Measurements from ENCODE around the gene C16orf95.

C16orf95 gene

GRCh38 chr16:87352818-87353217 lies 35.6 kb upstream of the C16orf95 start:
- peaks cover 6% of the 10 kb centered on the region for H3K4me1 Mint-ChIP-seq (ENCODE audit: low read depth)
- no peak overlapping the region for H3K4me3 Mint-ChIP-seq
- H3K27ac Mint-ChIP-seq = no peak overlapping the region
- H3K27me3 Mint-ChIP-seq = no peaks in the 10 kb centered on the region
- H3K9me3 Mint-ChIP-seq (ENCODE audit: low read depth) = no peaks in the 10 kb centered on the region
- H3K36me3 Mint-ChIP-seq = no peaks in the 10 kb centered on the region

DNA sequence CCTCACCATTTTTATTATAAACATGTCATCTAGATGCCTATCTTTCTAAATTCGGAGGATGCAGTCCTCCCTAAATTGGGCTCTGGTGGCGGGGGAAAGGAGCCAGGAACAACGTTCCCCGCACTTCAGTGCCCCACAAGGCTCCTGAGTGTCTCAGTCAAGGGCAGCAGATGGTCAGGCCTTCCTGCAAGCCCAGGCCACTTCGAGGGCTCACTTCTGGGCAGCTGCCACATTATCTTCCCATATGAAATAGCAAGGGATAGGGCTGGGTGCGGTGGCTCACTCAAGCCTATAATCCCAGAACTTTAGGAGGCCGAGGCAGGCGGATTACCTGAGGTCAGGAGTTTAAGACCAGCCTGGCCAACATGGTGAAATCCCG lies 34.1 kb upstream of the C16orf95 start:
- H3K27me3 Mint-ChIP-seq = no peaks in the 10 kb centered on the region

DNA sequence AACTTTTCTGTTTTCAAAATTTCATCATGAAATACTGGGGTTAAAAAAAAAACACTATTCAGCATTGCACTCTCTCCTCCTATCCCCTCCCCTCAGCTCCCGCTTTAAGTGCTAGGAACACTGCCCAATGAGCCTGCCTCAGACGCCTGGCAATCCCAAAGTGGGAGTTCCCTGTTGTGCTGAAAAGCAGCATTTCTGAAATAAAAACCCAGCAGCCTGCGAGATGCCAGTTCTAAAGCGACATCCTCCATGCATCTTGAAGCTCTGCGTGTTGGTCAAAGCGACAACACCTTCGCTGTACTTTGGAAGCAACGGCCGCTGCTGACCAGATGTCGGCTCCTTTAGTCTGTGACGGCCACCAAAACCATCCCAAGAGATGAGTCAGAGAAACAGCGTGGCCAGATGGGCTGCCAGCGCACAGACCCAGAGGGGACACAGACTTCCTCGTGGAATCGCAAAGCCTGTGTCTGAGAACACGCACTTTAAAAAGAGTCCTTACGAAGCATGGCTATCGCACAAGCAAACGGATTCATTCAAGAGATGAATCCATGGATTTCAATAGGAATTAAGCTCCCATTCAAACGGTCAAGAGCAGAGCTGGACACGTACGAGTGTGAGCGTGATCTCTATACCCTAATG lies 33.6 kb upstream of the C16orf95 start:
- no peaks in the 10 kb centered on the region for H3K36me3 Mint-ChIP-seq
- H3K4me1 Mint-ChIP-seq (ENCODE audit: low read depth) = peaks cover 7% of the 10 kb centered on the region
- no peaks in the 10 kb centered on the region for H3K9me3 Mint-ChIP-seq (ENCODE audit: low read depth)
- no peak overlapping the region for H3K4me3 Mint-ChIP-seq
- peak overlapping the region; percentile 34 for H3K27ac Mint-ChIP-seq
- no peaks in the 10 kb centered on the region for H3K27me3 Mint-ChIP-seq

More for the DNA sequence above, 34.1 kb upstream of the C16orf95 start:
- Mint-ChIP-seq H3K36me3 (no peaks in the 10 kb centered on the region), H3K9me3 (ENCODE audit: low read depth) (no peaks in the 10 kb centered on the region), H3K27ac (no peak overlapping the region), H3K4me1 (ENCODE audit: low read depth) (peaks cover 6% of the 10 kb centered on the region), H3K4me3 (no peak overlapping the region)

DNA sequence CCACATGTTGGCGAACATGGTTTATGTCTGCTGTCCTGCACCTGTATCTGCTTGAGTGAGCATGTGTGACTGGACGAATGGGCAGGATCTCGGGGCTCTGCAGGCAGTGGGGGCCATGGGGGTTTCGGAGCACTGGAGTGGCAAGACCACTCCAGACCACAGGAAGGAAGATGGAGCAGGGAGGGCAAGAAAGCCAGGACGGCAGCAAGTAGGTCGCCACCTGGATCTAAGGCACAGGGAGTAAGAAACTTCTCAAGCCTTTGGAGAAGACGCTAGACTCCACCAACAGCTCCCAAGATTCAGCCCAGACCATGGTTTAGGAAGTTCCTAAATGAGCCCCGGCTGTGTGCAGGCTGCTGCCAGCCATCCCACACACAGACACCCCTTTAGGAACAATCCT lies 32.8 kb upstream of the C16orf95 start:
- Mint-ChIP-seq H3K4me3 (no peak overlapping the region), H3K4me1 (ENCODE audit: low read depth) (peaks cover 13% of the 10 kb centered on the region), H3K27me3 (no peaks in the 10 kb centered on the region), H3K36me3 (no peaks in the 10 kb centered on the region), H3K27ac (no peak overlapping the region), H3K9me3 (ENCODE audit: low read depth) (no peaks in the 10 kb centered on the region)

- H3K27ac Mint-ChIP-seq = no peak overlapping the region
- no peaks in the 10 kb centered on the region for H3K27me3 Mint-ChIP-seq
- H3K9me3 Mint-ChIP-seq (ENCODE audit: low read depth) = no peaks in the 10 kb centered on the region
- H3K36me3 Mint-ChIP-seq = no peaks in the 10 kb centered on the region
- H3K4me3 Mint-ChIP-seq = no peak overlapping the region
- peaks cover 21% of the 10 kb centered on the region for H3K4me1 Mint-ChIP-seq (ENCODE audit: low read depth)
These were observed 31.5 kb upstream of the C16orf95 start for GRCh38 chr16:87348616-87349157.

DNA sequence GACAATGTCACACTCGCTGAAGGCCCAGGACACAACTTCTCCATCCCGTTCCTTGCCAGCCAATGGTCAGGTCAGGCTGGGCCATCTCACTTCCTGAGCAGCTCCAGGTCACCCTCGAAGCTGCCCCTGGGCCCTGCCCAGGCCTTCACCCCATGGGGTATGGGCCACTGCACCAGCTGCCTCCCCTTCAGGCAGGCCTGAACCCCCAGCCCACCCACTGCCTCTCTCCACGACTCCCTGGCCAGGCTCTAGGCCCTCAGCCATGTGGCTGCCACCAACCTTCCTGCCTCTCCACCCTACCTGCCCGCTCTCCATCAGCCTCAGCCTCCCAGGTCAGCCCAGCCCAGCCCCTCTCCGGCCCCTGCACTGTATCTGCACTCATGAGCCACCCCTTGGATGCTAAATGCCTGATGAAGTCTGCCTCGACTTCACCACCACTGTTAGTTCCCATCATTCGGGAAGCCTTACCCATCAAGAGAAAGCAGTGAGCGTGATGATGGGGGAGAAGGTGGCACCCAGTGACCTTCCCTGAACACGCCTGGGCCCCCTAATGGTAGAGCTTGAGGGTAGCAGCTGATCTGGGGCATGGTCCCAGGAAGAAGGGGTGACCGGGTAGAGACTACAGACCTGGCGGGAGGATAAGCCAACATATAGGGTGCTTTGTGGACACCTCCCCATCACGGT lies 30.9 kb upstream of the C16orf95 start:
- no peak overlapping the region for H3K27ac Mint-ChIP-seq

DNA sequence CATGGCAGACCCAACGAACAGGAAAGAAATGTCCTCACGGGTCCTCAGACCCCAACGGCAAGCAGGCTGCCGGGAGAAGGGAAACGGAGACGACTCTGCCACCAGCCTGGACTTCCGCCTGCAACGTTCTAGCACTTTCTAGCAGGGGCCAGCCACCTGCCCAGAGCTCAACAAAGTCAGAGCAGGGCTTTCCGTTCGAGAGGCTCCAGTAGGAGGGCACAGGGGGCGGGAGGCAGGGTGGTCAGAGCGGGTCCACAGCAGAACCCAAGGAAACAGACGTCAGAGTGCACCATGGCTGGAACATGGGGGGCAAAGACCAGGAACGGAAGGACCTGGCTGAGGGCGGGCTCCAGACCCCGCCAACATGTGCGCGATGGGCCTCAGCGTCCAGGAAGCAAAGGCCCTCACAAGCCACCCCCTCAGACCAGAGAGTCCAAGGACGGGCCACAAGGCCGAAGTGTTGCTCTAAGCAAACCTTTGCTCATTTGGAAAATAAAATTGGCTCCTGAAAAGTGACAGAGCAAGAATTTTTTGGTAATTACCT lies 29.4 kb upstream of the C16orf95 start:
- Mint-ChIP-seq H3K27me3 (no peaks in the 10 kb centered on the region), H3K9me3 (ENCODE audit: low read depth) (no peaks in the 10 kb centered on the region)

More for the DNA sequence above, 30.9 kb upstream of the C16orf95 start:
- H3K36me3 Mint-ChIP-seq = peaks cover under 1% of the 10 kb centered on the region
- peaks cover 25% of the 10 kb centered on the region for H3K4me1 Mint-ChIP-seq (ENCODE audit: low read depth)
- no peaks in the 10 kb centered on the region for H3K9me3 Mint-ChIP-seq (ENCODE audit: low read depth)
- no peak overlapping the region for H3K4me3 Mint-ChIP-seq
- no peaks in the 10 kb centered on the region for H3K27me3 Mint-ChIP-seq

DNA sequence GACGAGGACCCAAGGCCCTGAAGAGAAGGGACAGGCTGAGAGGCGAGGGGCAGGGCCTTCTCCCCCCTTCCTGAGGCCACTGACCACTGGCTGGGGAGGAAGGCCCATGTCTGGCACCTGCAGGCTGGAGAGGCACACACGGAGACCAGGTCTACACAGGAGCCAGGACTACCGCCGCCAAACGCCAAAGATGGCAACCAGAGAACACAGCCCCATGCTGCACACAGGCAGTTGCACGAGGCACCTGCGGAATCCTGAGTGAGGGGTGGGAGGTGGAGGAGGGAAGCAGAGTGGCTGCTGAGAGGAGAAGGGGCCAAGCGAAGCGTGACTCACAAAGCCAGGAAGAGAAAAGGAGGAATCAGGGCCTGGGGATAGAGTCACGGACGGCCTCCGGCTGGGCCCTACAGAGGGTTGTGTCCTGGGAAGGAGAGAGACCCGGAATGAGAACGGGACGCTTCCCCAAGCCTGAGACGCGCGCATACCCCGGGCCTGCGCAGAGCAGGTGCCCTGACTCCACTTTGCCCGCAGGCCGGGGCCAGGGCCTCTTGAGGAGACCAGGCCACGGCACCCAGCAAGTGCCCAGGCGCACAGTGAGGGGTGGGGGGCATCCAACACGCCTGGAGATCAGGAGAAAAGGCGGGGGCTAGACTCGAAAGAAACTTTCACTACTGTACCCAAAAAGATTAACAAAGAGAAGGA lies 28.7 kb upstream of the C16orf95 start:
- Mint-ChIP-seq H3K27ac (peak overlapping the region; percentile 92), H3K36me3 (peaks cover 2% of the 10 kb centered on the region), H3K9me3 (ENCODE audit: low read depth) (no peaks in the 10 kb centered on the region), H3K4me1 (ENCODE audit: low read depth) (peaks cover 30% of the 10 kb centered on the region), H3K27me3 (no peaks in the 10 kb centered on the region), H3K4me3 (peak overlapping the region; percentile 59)

More for the DNA sequence above, 29.4 kb upstream of the C16orf95 start:
- H3K36me3 Mint-ChIP-seq = peaks cover 2% of the 10 kb centered on the region
- no peak overlapping the region for H3K4me3 Mint-ChIP-seq
- H3K27ac Mint-ChIP-seq = peak overlapping the region; percentile 28
- peaks cover 28% of the 10 kb centered on the region for H3K4me1 Mint-ChIP-seq (ENCODE audit: low read depth)

DNA sequence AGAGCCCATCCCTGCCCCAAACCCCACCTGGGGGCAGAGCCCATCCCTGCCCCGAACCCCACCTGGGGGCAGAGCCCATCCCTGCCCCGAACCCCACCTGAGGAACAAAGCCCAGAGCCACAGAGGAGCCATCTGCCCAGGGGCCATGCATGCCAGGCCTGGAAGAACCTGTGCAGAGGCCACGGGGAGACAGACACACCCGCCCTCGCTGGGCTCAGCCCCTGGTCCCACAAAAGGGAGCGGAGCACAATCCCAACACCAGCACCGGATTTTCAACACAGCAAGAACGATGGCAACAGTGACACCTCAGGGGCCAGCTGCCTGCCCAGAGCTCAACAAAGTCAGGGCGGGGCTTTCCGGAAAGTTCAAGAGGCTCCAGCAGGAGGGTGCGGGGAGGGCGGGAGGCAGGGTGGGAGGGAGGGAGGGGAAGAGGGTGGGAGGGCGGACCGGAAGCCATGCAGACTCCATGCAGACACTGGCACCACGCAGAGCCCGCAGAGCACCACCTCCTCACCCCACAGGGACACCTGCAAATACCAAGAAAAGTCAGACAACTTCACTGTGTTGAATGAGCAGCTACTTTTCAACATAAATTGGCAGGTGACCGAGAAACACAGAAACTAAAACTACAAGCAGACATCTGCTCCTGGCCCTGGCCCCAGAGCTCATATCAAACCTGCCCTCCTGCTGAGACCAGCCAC lies 27.9 kb upstream of the C16orf95 start:
- peaks cover 2% of the 10 kb centered on the region for H3K36me3 Mint-ChIP-seq
- peaks cover 28% of the 10 kb centered on the region for H3K4me1 Mint-ChIP-seq (ENCODE audit: low read depth)
- no peaks in the 10 kb centered on the region for H3K27me3 Mint-ChIP-seq
- peak overlapping the region; percentile 59 for H3K4me3 Mint-ChIP-seq
- H3K9me3 Mint-ChIP-seq (ENCODE audit: low read depth) = no peaks in the 10 kb centered on the region
- H3K27ac Mint-ChIP-seq = peak overlapping the region; percentile 92

- Mint-ChIP-seq H3K9me3 (ENCODE audit: low read depth) (no peaks in the 10 kb centered on the region), H3K27ac (peak overlapping the region; percentile 54), H3K27me3 (no peaks in the 10 kb centered on the region), H3K4me1 (ENCODE audit: low read depth) (peaks cover 28% of the 10 kb centered on the region), H3K4me3 (peak overlapping the region; percentile 5), H3K36me3 (peaks cover 2% of the 10 kb centered on the region)
These were observed 27.2 kb upstream of the C16orf95 start for GRCh38 chr16:87344165-87344930.

- Mint-ChIP-seq H3K36me3 (peaks cover 2% of the 10 kb centered on the region), H3K27me3 (no peaks in the 10 kb centered on the region), H3K27ac (peak overlapping the region; percentile 54), H3K4me1 (ENCODE audit: low read depth) (peaks cover 25% of the 10 kb centered on the region), H3K9me3 (ENCODE audit: low read depth) (no peaks in the 10 kb centered on the region), H3K4me3 (no peak overlapping the region)
These were observed 26.5 kb upstream of the C16orf95 start for GRCh38 chr16:87343753-87344050.

DNA sequence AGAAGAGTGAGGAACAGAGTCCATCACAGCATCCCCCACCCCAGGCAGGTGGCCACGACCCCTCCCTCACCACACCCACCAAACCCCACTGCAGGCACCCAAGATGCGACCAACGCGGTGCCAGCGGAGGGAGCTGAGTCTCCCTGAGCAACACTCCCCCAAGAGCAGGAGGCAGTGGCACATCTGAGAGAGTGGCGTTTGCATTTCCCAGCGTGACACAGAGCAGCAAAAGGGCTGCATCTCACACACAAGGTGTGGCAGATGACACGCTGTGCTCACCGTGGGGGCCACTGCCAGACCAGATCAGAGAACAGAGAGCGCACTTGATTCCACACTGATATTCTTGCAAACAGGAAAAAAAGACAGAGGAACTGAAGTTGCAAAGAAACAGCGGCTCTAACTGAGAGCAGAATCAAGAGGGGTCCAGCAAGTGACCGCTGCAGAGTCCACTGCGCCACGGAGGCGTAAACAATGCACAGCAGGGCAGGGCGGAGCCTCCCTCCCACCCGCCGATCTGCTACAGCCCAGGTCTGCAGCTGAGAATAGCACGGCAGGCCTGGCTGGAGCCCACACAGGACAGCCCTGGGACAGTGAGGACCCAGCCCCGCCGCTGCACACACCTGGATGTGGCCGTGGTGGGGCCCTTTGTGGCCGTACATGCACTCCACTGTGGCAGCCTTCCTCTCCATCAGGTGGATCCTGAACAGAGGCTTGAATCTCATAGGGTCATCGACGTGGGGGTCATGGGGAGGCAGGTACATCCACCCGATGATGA lies 26.0 kb upstream of the C16orf95 start:
- H3K36me3 Mint-ChIP-seq = peaks cover 2% of the 10 kb centered on the region
- H3K27me3 Mint-ChIP-seq = no peaks in the 10 kb centered on the region
- peak overlapping the region; percentile 44 for H3K4me3 Mint-ChIP-seq
- H3K9me3 Mint-ChIP-seq (ENCODE audit: low read depth) = no peaks in the 10 kb centered on the region
- H3K4me1 Mint-ChIP-seq (ENCODE audit: low read depth) = peaks cover 25% of the 10 kb centered on the region
- no peak overlapping the region for H3K27ac Mint-ChIP-seq

GRCh38 chr16:87342504-87342903 lies 25.3 kb upstream of the C16orf95 start:
- Mint-ChIP-seq H3K27ac (no peak overlapping the region), H3K9me3 (ENCODE audit: low read depth) (no peaks in the 10 kb centered on the region), H3K4me3 (no peak overlapping the region), H3K27me3 (no peaks in the 10 kb centered on the region), H3K36me3 (peaks cover 2% of the 10 kb centered on the region), H3K4me1 (ENCODE audit: low read depth) (peaks cover 29% of the 10 kb centered on the region)
